Diencephalon (tissue), 1 donor: ENCODE data around the gene DLGAP4. TPM values are rescaled to one million over a fixed set of nuclear protein-coding genes. Genes with fewer than 3 reads are reported as not detected.

ENCODE experiments used
- small RNA-seq: library from RNA; depleted of rRNA; stranded (forward); fragments of <200 nt; gene quantifications from one replicate; pipeline ENCODE3, GENCODE V24; 2014
- total RNA-seq: library from RNA; depleted of rRNA; stranded (reverse); fragments of >200 nt; gene quantifications from one replicate; pipeline ENCODE4 v1.2.3, GENCODE V29; 2014

DLGAP4 gene
- total RNA-seq, result 38.3 TPM

DNA sequence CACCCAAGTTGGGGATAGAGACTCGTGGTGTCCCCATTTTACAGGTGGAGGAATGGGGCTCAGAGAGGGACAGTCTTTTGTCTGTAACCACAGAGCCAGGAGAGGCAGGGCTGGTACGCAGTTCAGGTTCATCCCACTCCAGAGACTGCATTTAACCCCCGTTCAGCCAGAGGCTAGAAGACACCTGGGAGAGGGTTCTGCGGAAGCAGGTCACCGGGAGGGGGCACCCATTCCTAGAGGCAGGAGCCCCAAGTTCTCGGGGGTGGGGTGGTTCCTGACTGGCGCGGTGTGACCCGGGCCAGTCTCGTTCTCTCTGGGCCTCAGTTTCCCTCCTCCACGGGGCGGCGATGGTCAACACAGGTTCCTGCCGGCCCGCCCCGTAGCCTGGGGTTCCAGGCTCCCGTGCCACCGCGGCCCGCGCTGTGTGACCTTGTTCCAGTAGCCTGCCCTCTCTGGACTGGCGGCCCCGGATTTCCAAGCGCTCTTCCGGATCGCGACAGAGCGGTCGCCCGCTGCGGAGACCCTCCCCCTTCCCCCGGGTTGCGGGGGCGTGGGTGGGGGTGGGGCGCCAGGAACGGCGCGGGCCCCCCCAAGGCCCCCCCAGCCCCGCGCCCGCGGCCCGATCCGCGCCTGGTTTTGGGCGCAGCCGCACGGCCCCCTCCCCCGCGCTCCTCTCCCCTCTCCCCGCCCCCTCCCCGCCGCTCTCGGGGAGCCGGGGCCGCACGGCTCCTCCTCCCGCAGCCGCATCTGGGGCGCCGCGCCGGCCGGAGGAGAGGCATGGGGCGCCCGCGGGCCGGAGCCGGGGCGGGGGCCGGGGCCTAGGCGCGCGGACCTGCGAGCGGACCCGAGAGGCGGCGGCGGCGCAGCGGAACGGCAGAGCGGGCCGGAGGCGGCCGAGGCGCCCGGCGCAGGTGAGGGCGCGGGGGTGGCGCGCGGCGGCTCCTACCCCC is at the start of gene DLGAP4:
TSS of gene DLGAP4 (plus strand) at position 738 of the 950 bp plus-strand sequence. CDS start 125,379 bp downstream, outside the sequence.

GRCh38 chr20:36541227-36541767 is 235.2 kb downstream of the DLGAP4 start, which contains the start of gene MYL9:
TSS of gene MYL9 (plus strand) at chr20:36541519. CDS start at chr20:36544885, 3,366 bp downstream.

GRCh38 chr20:36573103-36573797 is 267.1 kb downstream of the DLGAP4 start, which contains the start of gene TGIF2:
TSS of gene TGIF2 (plus strand) at chr20:36573597. CDS start at chr20:36578775, 5,178 bp downstream.

Small RNA genes lying within 50 kb of the gene (small RNA-seq; reads per million reads assigned to genes)
- not detected for gene RF00017

Other genes with a start within 250 kb of the DLGAP4 start
- 133 TPM for gene EPB41L1, start 151.6 kb upstream of the DLGAP4 start, total RNA-seq
- 25.6 TPM for gene AAR2, start 69.9 kb upstream of the DLGAP4 start, total RNA-seq
- 0.23 TPM for gene MYL9, start 235.2 kb downstream of the DLGAP4 start, total RNA-seq